Suprapubic skin (tissue), 4 donors: ENCODE results near the gene ARHGDIG.

ENCODE experiments used
- EP300 ChIP-seq: sonication (generic); formaldehyde crosslinking; IDR thresholded peaks from one replicate; pipeline ENCODE4 v1.6.1; 2017; ENCODE audit warnings: antibody characterized with exemption
- POLR2AphosphoS5 ChIP-seq, 3 donors: sonication (generic); formaldehyde crosslinking; IDR thresholded peaks; one replicate each; pipeline ENCODE4 v1.6.1; 2017; ENCODE audit warnings: antibody characterized with exemption in 3 of 3
- TF ChIP-seq, protein P1 (sequence below), 2 donors: fragments of 200-600 bp in 1 of 2; fragments of 450-650 bp in 1 of 2; sonication (generic) in 1 of 2; IDR thresholded peaks; one replicate each; pipeline ENCODE4 v1.5.1; 2016 to 2019; ENCODE audit warnings: antibody characterized with exemption in 2 of 2, mild to moderate bottlenecking in 1 of 2, moderate library complexity in 1 of 2

DNA sequence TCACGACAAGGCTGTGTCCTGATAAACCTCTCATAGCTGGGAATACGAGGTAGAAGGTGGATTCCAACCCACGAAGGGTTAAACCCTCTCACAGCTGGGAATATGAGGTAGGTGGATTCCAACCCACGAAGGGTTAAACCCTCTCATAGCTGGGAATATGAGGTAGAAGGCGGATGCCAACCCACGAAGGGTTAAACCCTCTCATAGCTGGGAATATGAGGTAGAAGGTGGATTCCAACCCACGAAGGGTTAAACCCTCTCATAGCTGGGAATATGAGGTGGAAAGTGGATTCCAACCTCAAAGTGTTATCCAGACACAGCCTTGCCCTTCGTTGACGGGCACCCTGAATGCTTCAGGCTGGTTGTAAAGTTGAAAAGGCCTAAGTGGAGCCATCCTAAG, 41.1 kb downstream of the ARHGDIG start:
- TF ChIP-seq, protein P1, sequence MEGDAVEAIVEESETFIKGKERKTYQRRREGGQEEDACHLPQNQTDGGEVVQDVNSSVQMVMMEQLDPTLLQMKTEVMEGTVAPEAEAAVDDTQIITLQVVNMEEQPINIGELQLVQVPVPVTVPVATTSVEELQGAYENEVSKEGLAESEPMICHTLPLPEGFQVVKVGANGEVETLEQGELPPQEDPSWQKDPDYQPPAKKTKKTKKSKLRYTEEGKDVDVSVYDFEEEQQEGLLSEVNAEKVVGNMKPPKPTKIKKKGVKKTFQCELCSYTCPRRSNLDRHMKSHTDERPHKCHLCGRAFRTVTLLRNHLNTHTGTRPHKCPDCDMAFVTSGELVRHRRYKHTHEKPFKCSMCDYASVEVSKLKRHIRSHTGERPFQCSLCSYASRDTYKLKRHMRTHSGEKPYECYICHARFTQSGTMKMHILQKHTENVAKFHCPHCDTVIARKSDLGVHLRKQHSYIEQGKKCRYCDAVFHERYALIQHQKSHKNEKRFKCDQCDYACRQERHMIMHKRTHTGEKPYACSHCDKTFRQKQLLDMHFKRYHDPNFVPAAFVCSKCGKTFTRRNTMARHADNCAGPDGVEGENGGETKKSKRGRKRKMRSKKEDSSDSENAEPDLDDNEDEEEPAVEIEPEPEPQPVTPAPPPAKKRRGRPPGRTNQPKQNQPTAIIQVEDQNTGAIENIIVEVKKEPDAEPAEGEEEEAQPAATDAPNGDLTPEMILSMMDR (IDR thresholded peaks at IDR 0.05): no peak
- TF ChIP-seq EP300: no peak
- no peak for TF ChIP-seq POLR2AphosphoS5 (IDR thresholded peaks at IDR 0.05)
